HG03108 (cell line): ENCODE data around the gene HMGB4.

Experiments
- ATAC-seq: cut with Tn5 transposase; IDR thresholded peaks from one replicate; pipeline ENCODE4 v1.9.1; 2021; ENCODE audit warnings: moderate library complexity; ENCODE audit not compliant: unreplicated experiment

HMGB4 gene

GRCh38 chr1:33846861-33847260 lies 17.0 kb upstream of the HMGB4 start:
- ATAC-seq = no peak

DNA sequence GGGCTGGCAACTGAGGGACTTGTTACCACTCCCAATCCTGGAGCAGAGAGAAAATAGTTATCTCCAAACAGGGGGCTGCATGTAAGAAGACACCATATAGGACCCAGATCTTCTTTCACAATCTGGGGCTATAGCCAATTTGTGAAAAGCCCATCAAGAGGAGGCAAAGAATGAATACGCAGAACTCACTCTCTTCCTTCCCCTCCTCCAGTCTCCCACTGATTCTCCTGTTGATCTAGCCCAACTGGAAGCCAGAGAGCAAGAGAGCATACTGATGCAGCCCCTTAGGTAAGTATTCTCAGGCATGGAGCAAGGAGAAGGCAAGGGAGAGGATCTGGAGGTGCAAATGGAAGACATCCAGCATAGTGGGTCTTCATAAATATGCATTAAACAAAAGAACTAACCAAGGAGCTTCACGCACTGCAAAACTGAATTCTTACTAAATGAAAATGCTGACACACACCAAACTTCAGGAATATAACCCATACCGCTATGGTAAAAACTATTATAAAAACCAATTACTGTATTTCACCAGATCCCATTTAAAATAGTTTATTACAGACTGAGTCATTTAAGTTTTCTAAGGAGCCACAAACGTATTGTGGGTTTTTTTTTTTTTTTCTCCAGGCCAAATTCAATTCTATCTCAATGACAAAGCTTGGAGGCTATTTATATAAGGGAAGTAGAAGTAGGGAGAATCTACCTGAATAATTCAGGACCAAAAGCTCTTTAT lies 15.5 kb upstream of the HMGB4 start:
- ATAC-seq = no peak

DNA sequence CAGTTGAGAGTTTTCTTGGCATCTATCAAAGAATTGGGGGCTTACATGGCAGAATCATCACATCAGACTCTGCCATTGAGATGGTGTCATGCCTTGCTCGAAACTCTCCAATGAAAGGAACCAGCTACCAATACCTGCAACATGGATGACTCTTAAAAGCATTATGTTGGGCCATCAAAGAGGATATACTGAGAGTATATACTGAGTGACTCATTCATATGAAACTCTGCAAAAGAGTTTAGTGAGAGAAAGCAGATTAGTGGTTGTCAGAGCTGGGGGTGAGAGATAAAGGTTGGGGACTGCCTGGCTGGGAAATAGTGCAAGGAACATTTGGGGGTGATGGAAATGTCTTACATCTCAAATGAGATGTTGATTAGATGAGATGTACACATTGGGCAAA lies 14.7 kb upstream of the HMGB4 start:
- no peak for ATAC-seq

GRCh38 chr1:33850481-33850880 lies 13.4 kb upstream of the HMGB4 start:
- no peak for ATAC-seq

DNA sequence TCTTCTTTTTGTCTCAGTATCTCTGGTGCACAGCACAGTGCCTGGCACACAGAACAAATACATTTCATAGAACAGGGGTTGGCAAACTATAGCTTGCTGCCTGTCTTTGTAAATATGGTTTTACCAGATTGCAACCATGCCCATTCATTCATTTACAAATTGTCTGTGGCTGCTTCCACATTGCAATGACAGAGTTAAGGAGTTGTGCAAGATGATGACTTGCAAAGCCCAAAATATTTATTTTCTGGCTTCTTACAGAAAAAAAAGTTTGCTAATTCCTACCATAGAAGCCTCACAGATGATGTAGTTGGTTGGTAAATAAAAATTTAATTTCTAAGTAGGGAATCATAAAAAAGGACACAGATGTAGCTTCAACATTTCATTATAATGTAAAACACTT lies 11.2 kb upstream of the HMGB4 start:
- no peak for ATAC-seq

- no peak for ATAC-seq
Measured at GRCh38 chr1:33853431-33853830, 10.4 kb upstream of the HMGB4 start.

- no peak for ATAC-seq
Measured at GRCh38 chr1:33854091-33854490, 9.8 kb upstream of the HMGB4 start.

DNA sequence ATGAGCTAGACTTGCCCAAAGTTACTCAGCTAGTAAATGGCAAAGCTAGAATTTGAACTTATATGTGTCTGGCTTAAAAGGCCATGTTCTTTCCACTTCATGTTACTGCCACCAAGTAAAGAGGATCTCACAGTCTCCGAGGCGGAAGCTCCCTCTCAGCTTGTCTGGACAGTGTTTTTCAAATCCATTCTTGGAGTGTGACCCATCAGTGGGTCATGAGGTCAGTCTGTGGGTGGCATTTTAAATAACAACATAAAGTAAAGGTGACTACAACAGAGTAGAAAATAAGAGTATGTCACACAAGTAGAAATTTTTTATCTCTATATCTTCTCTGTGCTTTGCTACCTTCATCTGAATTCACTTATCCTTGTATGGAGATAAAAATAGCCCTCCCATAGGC lies 3.2 kb upstream of the HMGB4 start:
- no peak for ATAC-seq

DNA sequence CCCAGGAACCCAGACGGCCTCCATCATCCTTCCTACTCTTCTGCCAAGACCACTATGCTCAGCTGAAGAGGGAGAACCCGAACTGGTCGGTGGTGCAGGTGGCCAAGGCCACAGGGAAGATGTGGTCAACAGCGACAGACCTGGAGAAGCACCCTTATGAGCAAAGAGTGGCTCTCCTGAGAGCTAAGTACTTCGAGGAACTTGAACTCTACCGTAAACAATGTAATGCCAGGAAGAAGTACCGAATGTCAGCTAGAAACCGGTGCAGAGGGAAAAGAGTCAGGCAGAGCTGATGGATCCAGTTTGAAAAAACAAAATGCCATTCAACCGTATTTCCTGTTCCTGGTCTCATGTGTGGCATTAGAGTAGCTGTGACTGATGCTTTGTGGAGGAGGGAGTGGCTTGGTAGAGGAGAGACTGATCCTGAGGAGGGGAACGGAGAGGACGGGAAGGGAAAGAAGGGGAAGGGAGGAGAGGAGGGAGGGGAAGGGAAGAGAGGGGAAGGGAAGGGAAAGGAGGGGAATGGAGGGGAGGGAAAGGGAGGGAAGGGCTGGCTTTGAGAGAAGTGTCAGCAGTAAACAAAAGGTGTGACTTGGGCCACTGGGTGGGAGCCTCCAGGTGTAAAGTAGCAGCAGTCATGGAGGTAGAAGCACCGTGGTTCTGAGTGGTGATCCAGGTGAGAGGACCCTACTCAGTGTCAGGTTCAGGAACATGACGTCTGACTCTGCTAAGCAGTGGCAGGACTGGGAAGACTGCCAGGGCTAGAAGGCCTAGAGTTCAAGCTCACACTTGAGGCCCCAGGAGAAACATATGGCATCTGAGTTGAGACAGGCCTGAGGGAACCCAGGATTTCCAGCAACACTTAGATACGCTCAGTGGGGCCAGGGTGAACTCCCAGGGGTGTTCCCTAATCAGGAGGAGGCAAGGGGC lies 846 bp downstream of the HMGB4 start:
- ATAC-seq = no peak

GRCh38 chr1:33866281-33866680 lies 2.4 kb downstream of the HMGB4 start:
- no peak for ATAC-seq

- ATAC-seq = no peak
Measured at GRCh38 chr1:33867684-33868083, 3.8 kb downstream of the HMGB4 start.

DNA sequence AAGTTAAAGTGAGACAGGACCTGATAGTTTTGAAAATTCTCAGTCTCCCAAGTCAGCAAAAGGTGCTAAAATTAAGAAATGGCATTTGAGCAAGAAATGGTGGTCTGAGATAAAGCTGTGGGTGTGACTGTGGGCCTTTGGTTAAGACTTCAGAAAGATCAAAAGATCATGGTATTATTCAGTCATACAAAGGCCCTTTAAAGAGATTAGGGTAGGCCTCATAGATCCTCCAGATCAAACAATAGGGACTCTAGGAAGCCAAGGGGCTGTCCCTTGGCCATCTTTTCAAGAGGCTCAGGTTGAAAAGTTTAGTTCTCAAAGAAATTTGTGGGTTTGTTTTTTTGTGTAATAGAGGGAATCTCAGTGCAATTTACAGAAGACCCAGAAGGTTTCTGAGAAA lies 8.4 kb downstream of the HMGB4 start:
- ATAC-seq = no peak

DNA sequence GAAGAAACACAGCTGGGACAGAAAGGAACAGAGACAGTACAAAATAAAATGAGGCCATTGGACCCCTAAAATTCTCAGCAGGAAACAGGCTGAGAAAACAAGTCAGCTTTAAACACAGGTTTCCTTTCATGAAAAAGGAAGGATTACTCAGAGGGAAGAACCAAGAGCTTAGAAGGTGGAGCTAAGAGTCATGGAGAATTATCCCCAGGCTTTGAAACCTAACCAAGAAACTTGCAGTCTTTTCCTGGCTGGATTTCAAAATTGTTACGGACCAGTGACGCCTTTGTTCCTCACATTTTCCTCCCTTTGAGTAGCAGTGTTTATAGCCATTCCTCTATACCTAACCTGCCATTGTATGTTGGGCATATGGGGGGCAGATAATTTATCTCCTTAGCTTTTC lies 8.8 kb downstream of the HMGB4 start:
- no peak for ATAC-seq

DNA sequence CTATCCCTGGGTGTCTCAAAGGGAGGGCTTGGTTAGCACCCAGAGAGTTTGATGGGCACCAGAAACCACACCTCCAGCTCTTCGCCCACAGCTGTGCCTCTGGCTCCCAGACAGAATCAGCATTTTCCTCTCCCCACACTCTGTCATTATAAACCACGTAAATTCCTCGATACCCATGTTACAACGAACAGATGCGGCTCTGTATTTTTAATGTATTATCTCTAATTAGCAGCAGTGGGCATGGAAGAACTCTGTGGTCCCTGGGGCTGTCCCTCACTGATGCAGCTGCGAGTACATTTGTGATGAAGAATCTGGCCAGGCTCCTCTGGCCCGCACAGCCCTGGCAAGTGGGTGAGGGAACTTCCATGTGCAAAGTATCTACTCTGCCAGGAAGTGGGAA lies 10.8 kb downstream of the HMGB4 start:
- no peak for ATAC-seq

- ATAC-seq = no peak
Measured at GRCh38 chr1:33875862-33876261, 12.0 kb downstream of the HMGB4 start.

DNA sequence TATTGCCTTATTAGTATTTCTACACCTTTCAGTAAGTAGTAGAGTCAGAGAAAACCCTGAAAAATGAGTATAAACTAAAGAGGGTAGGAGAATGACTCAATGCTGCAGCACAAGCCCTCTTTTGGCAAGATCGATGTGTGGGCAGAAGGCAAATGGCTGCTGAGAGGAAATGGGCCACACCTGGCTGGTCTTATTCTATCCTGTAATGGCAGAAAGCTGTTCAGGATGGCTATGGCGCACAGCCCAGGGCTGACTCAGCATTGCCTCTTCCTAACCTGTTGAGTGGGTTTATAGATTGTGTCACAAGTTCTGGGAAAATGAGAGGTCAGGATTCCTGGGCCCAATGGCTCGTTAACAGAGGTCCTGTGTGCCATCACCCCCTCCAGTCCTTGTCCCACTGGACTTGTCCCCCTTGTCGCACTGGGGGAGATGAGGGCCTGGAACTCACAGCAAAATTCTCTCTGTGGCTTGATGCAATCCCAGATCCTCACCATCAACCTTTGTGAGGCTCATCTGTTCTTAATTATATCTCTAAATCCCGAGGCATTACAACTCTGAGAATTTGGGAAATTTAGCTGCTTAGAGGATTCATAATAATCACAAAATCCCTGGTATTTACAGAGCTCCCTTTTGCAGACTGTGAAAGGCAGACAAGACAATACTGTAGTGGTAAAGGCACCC lies 13.2 kb downstream of the HMGB4 start:
- no peak for ATAC-seq

DNA sequence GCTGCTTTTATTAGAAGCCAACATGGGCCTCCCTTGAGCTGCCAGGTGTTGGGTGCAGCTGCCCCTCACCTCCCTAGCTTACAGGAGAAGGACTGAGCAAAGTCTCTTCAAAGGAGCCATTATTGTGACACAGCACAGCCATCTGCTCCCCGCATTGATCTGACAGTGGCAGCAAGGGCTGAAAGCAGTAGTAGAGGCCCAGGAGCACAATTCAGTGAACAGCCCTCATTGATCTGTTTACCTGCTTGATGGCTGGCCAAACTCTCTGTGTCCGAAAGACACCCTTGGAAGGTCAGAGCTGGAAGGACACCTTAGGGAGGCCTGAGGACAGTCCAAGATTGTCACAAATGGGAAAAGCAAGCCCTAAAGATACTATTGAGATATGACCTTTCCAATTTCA lies 14.5 kb downstream of the HMGB4 start:
- no peak for ATAC-seq

- no peak for ATAC-seq
Measured at GRCh38 chr1:33880305-33880704, 16.4 kb downstream of the HMGB4 start.

DNA sequence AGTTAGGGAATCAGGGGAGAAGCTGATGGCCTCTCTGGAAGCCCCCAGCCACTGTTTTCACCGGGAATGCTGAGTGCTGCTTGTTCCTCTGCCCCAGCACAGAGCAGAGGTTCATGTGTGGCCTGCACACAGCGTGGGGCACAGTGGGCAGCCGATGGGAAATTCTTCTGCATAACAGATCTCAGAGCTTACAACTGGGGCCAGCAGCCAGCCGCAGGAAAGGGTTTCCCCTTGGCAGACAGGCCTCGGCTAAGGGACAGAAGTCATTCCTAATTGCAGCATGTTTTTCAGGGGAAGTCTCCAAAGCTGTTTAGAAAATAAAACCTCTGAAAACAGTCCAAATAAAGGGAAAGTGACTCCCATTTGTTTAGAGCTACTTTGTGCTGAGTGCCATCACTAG lies 22.6 kb downstream of the HMGB4 start:
- ATAC-seq = no peak

DNA sequence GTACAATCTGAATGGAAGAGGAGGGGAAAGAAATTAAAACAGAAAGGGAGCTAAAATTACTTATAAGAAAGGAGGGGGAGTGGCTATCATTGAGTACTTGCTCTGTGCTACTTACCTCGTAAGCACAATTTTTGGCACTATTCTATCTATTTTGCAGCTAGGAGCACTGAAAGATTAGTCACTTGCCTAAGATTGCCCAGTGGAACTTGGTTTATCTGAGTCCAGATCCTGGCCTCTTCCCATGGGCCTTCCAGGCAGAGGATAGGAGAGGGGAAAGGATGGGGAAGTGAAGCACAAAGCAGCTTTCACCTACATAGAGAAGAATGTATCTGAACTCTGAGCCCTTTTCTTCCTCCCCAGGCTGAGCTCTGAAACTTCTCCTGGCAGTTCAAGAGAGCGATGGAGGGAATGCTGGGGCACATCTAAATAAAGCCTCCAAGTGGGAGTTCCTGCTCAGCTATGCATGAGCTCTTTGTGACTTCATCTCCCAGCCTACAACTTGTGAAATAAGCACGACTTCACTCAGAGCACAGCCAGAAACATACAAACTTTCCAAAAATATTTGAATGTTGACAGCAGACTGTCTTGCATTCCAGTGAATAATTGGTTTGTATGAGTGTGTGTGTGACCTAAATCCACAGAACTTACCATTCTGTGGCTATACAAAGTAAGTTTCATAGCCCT lies 29.4 kb downstream of the HMGB4 start:
- ATAC-seq = no peak

- ATAC-seq = no peak
Measured at GRCh38 chr1:33895396-33895795, 31.5 kb downstream of the HMGB4 start.
